Thoracic aorta (tissue), 2 donors: ENCODE data around the gene ARHGEF11. TPM values are rescaled to one million over a fixed set of nuclear protein-coding genes. Genes with fewer than 3 reads are reported as not detected.

Experiments used
- ATAC-seq: fragments of 150-250 bp; one replicate; pipeline ENCODE4 v1.8.0; 2017; ENCODE audit warnings: low read depth; ENCODE audit not compliant: insufficient number of reproducible peaks, low FRiP score
- DNase-seq: peaks from one replicate; pipeline ENCODE4 v3.0.0-alpha.2; 2020; ENCODE audit warnings: low spot score
- H3K27ac ChIP-seq, 2 donors: fragments of 200-600 bp; sonication (generic); 1 replicate in 1 of 2; 2 replicates in 1 of 2; pipeline ENCODE4 v1.5.1; 2016; ENCODE audit warnings: mild to moderate bottlenecking in 2 of 2, moderate library complexity in 2 of 2
- H3K27me3 ChIP-seq: fragments of 200-600 bp; sonication (generic); replicated peaks from 2 replicates; pipeline ENCODE4 v1.6.0; 2016; ENCODE audit warnings: mild to moderate bottlenecking; ENCODE audit not compliant: insufficient read depth
- H3K36me3 ChIP-seq: fragments of 200-600 bp; sonication (generic); one replicate; pipeline ENCODE4 v1.5.1; 2016
- H3K4me1 ChIP-seq, 2 donors: fragments of 200-600 bp; sonication (generic); 1 replicate in 1 of 2; 2 replicates in 1 of 2; pipeline versions ENCODE4 v1.5.1 to v1.6.0; 2016; ENCODE audit warnings: low read depth in 2 of 2, mild to moderate bottlenecking in 1 of 2; ENCODE audit not compliant: control insufficient read depth in 1 of 2
- H3K4me3 ChIP-seq: fragments of 200-600 bp; sonication (generic); 2 replicates; pipeline ENCODE4 v1.5.1; 2016; ENCODE audit warnings: mild to moderate bottlenecking
- H3K9me3 ChIP-seq: fragments of 200-600 bp; sonication (generic); 2 replicates; pipeline ENCODE4 v1.5.1; 2016
- CTCF ChIP-seq: fragments of 200-600 bp; sonication (generic); IDR thresholded peaks from one replicate; pipeline ENCODE4 v1.5.1; 2019; ENCODE audit warnings: antibody characterized with exemption
- total RNA-seq, 2 donors: library from RNA; depleted of rRNA; stranded (reverse); fragments of >200 nt; gene quantifications; one replicate each; pipeline versions ENCODE4 v1.1.0 to v1.2.3, GENCODE V29; 2016

Gene ARHGEF11
- total RNA-seq, 2 donors from 2014 or later, result 40.3 to 40.6 TPM

- no peaks in the 10 kb centered on the region for H3K9me3 ChIP-seq
- no peak overlapping the region for H3K27ac ChIP-seq
- H3K27me3 ChIP-seq, result no peaks in the 10 kb centered on the region
- no peak for ATAC-seq
- no peaks in the 10 kb centered on the region for H3K36me3 ChIP-seq
- no peak for TF ChIP-seq CTCF
- H3K4me1 ChIP-seq, result peaks cover 10 to 24% of the 10 kb centered on the region in 2 donors
- H3K4me3 ChIP-seq, result no peak overlapping the region
- no peak for DNase-seq
Measured at GRCh38 chr1:156901966-156902915, 143.3 kb downstream of the ARHGEF11 start.

- Histone ChIP-seq H3K36me3 (no peaks in the 10 kb centered on the region), H3K27ac (no peak overlapping the region), H3K4me1 (peaks cover 10 to 30% of the 10 kb centered on the region in 2 donors), H3K9me3 (no peaks in the 10 kb centered on the region), H3K27me3 (no peaks in the 10 kb centered on the region), H3K4me3 (no peak overlapping the region)
- ATAC-seq (no peak), DNase-seq (no peak)
- TF ChIP-seq CTCF, result no peak
Measured at GRCh38 chr1:156901590-156901900, 144.0 kb downstream of the ARHGEF11 start.

- TF ChIP-seq CTCF, result no peak
- Histone ChIP-seq H3K4me3 (no peak overlapping the region), H3K36me3 (no peaks in the 10 kb centered on the region), H3K4me1 (peaks cover 10 to 36% of the 10 kb centered on the region in 2 donors), H3K27me3 (no peaks in the 10 kb centered on the region), H3K27ac (no peak overlapping the region), H3K9me3 (no peaks in the 10 kb centered on the region)
- ATAC-seq, result no peak
- no peak for DNase-seq
Measured at GRCh38 chr1:156900896-156901589, 144.5 kb downstream of the ARHGEF11 start.

- TF ChIP-seq CTCF, result no peak
- ATAC-seq (no peak), DNase-seq (no peak)
- Histone ChIP-seq H3K9me3 (no peaks in the 10 kb centered on the region), H3K4me3 (no peak overlapping the region), H3K4me1 (peaks cover 12 to 45% of the 10 kb centered on the region in 2 donors), H3K27ac (no peak overlapping the region), H3K36me3 (no peaks in the 10 kb centered on the region), H3K27me3 (no peaks in the 10 kb centered on the region)
Measured at GRCh38 chr1:156899956-156900718, 145.4 kb downstream of the ARHGEF11 start.
